Tibial artery (tissue), 4 donors: ENCODE data around the gene TMPRSS13.

Source experiments
- DNase-seq, 2 donors: peaks; one replicate each; pipeline ENCODE4 v3.0.0-alpha.2; 2019
- H3K27ac ChIP-seq, 2 donors: fragments of 200-600 bp; sonication (generic) in 1 of 2; 1 replicate in 1 of 2; 2 replicates in 1 of 2; pipeline ENCODE4 v1.5.1; 2018 to 2019; ENCODE audit warnings: mild to moderate bottlenecking in 1 of 2
- H3K27me3 ChIP-seq, 2 donors: fragments of 200-600 bp; sonication (generic) in 1 of 2; one replicate each; pipeline versions ENCODE4 v1.5.1 to v1.6.0; 2016 to 2019
- H3K36me3 ChIP-seq, 3 donors: fragments of 200-600 bp; sonication (generic) in 2 of 3; one replicate each; pipeline ENCODE4 v1.5.1; 2016 to 2019; ENCODE audit warnings: mild to moderate bottlenecking in 2 of 3
- H3K4me1 ChIP-seq, 4 donors: fragments of 200-600 bp; sonication (generic) in 2 of 4; 1 replicate in 3 of 4; 2 replicates in 1 of 4; pipeline ENCODE4 v1.5.1; 2016 to 2019
- H3K4me3 ChIP-seq, 2 donors: fragments of 200-600 bp; sonication (generic) in 1 of 2; 1 replicate in 1 of 2; 2 replicates in 1 of 2; pipeline ENCODE4 v1.5.1; 2018 to 2019; ENCODE audit warnings: mild to moderate bottlenecking in 2 of 2
- H3K9me3 ChIP-seq, 3 donors: fragments of 200-600 bp; sonication (generic) in 1 of 3; one replicate each; pipeline ENCODE4 v1.5.1; 2016 to 2019
- CTCF ChIP-seq, 2 experiments: fragments of 200-600 bp in 1 of 2; fragments of 450-650 bp in 1 of 2; IDR thresholded peaks; one replicate each; pipeline ENCODE4 v1.5.1; 2017 to 2019; ENCODE audit warnings: antibody characterized with exemption in 2 of 2, mild to moderate bottlenecking in 1 of 2, moderate library complexity in 1 of 2
- intact Hi-C: fragments of 100-400 bp; cut with DNase I; formaldehyde crosslinking; loops from one replicate; pipeline ENCODE4 v1.15.0; 2023; ENCODE audit warnings: low total_unique reads

Gene TMPRSS13

GRCh38 chr11:117859488-117860112 is 69.6 kb downstream of the TMPRSS13 start:
- peaks cover 0 to 3% (median 0%) of the 10 kb centered on the region in 4 donors for H3K4me1 ChIP-seq
- no peak for TF ChIP-seq CTCF (IDR thresholded peaks at IDR 0.05)
- H3K27me3 ChIP-seq: no peaks in the 10 kb centered on the region
- no peak overlapping the region for H3K4me3 ChIP-seq
- no peaks in the 10 kb centered on the region for H3K36me3 ChIP-seq
- H3K9me3 ChIP-seq: no peaks in the 10 kb centered on the region
- intact Hi-C loops: no loop called here
- no peak for DNase-seq
- H3K27ac ChIP-seq: no peak overlapping the region

GRCh38 chr11:117859061-117859460 is 70.1 kb downstream of the TMPRSS13 start:
- no peak for DNase-seq
- Histone ChIP-seq H3K4me3 (no peak overlapping the region), H3K27me3 (no peaks in the 10 kb centered on the region), H3K9me3 (no peaks in the 10 kb centered on the region), H3K4me1 (peaks cover 0 to 3% (median 0%) of the 10 kb centered on the region in 4 donors), H3K27ac (no peak overlapping the region), H3K36me3 (no peaks in the 10 kb centered on the region)
- TF ChIP-seq CTCF (IDR thresholded peaks at IDR 0.05): no peak
- intact Hi-C loops: no loop called here

- H3K4me3 ChIP-seq: no peak overlapping the region
- H3K36me3 ChIP-seq: no peaks in the 10 kb centered on the region
- no peak overlapping the region for H3K27ac ChIP-seq
- TF ChIP-seq CTCF (IDR thresholded peaks at IDR 0.05): no peak
- no peaks in the 10 kb centered on the region for H3K9me3 ChIP-seq
- H3K27me3 ChIP-seq: no peaks in the 10 kb centered on the region
- H3K4me1 ChIP-seq: peaks cover 0 to 3% (median 0%) of the 10 kb centered on the region in 4 donors
- intact Hi-C loops: no loop called here
- peak in 1 of 2 donors; percentile 53 for DNase-seq
Measured at GRCh38 chr11:117857734-117858414, 71.3 kb downstream of the TMPRSS13 start.

GRCh38 chr11:117855912-117856651 is 73.1 kb downstream of the TMPRSS13 start:
- no peak overlapping the region for H3K27ac ChIP-seq
- H3K27me3 ChIP-seq: no peaks in the 10 kb centered on the region
- intact Hi-C loops: no loop called here
- H3K9me3 ChIP-seq: peaks cover 0 to 5% (median 0%) of the 10 kb centered on the region in 3 donors
- no peak overlapping the region for H3K4me3 ChIP-seq
- TF ChIP-seq CTCF (IDR thresholded peaks at IDR 0.05): no peak
- no peaks in the 10 kb centered on the region for H3K4me1 ChIP-seq
- no peak for DNase-seq
- no peaks in the 10 kb centered on the region for H3K36me3 ChIP-seq

GRCh38 chr11:117855186-117855845 is 73.9 kb downstream of the TMPRSS13 start:
- no peaks in the 10 kb centered on the region for H3K4me1 ChIP-seq
- TF ChIP-seq CTCF (IDR thresholded peaks at IDR 0.05): no peak
- peaks cover 0 to 5% (median 0%) of the 10 kb centered on the region in 3 donors for H3K9me3 ChIP-seq
- DNase-seq: peak in 1 of 2 donors; percentile 56
- H3K4me3 ChIP-seq: no peak overlapping the region
- intact Hi-C loops: no loop called here
- no peaks in the 10 kb centered on the region for H3K27me3 ChIP-seq
- H3K36me3 ChIP-seq: no peaks in the 10 kb centered on the region
- H3K27ac ChIP-seq: no peak overlapping the region
